ENCODE data around the gene FITM2.
"Not testable (repeated sequence)": the region's sequence is repeated elsewhere in the genome, so short reads cannot be mapped to it uniquely, and the experiment has no call there.

The FITM2 gene

GRCh38 chr20:44331201-44331600 is 20.2 kb upstream of the FITM2 start:
- DNase-seq = no peak

DNA sequence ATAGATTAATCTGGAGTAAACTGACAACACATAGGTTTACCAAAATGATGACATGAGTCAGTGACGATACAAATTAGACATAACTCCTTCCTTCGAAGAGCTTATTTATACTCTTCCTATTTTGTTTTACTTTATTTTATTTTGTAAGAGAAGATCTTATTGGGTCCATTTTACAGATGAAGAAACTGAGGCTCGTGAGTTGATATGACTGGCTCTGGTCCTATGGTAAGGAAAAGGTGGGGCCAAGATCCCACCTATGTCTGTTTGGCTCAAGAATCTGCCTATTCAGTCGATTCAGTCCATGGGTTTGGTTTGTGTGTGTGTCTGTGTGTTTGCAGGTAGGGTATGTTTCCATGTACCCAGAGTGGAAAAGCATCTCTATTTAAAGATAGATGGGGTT is 17.4 kb upstream of the FITM2 start:
- no peak for DNase-seq

DNA sequence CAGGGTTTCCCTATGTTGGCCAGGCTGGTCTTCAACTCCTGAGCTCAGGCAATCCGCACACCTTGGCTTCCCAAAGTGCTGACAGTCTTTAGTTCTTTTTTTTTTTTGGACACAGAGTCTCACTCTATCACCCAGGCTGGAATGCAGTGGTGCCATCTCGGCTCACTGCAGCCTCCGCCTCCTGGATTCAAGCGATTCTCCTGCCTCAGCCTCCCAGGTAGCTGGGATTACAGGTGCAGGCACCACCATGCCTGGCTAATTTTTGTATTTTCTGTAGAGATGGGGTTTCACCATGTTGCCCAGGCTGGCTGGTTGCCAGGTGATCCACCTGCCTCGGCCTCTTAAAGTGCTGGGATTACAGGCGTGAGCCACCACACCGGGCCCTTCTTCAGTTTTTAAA is 16.7 kb upstream of the FITM2 start:
- not testable (repeated sequence) for DNase-seq

GRCh38 chr20:44326391-44327159 is 15.6 kb upstream of the FITM2 start:
- DNase-seq = no peak

DNA sequence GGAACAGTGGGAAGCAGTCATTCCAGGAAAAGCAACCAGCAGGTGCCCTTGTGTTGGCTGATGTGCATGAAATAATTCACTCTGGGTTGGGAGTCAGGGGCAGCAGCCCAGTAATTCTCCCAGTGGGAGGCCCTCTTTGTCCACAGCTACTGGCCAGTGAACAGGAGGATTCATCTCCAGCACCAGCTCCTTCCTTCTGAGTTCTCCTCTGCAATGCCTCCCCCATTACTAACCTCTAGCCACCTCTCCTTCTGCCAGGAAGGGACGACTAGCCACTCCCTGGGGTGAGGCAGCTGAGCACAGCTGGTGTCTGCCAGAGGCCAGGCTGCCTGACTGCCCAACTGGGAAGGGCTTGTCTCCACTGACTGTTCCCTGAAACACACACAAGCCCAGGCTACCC is 13.3 kb upstream of the FITM2 start:
- no peak for DNase-seq

DNA sequence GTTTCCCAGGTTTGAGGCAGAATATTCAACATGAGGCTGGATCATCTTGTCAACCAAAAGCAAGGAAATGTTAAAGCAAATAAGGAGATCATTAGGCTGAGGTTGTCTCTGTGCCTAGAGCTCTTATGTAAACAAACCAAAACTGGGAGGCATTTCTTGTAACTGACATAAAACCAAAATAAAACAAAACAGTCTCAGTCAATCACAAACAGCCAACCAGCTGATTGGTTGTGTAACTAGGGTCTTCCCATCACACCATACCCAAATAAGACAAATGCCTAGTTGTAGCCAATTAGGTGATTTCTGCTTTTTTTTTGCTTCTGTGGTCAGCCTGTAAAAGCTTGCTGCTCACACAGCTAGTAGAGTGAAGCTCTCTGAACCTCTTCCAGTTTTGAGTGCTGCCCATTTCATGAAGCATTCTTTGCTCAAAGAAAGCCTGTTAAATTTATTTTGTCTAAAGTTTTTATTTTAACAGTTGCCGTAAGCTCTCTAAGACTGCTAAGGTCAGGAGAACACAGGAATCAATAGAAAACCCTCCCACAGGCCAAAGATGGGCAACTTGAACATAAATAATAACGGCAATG is 8.9 kb upstream of the FITM2 start:
- no peak for DNase-seq

DNA sequence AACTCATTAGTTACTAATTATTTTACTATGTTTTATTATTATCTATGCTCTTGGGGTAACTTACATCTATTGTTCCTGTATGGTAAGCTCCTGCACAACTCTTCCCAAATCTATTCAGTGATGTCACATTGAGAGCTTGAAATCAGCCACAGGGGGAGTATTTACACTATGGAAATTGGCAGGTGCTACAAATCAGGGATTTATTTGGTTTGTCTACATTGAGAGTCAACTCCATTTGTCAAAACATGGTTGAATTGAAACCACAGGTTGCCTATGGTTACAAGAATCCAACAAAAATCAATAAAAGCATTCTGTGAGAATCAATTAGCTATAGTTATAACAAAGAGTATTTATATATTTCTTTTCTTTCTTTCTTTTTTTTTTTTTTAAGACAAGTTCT is 3.9 kb upstream of the FITM2 start:
- DNase-seq = no peak

- no peak for DNase-seq
Measured at GRCh38 chr20:44309763-44310663, 989 bp downstream of the FITM2 start.

GRCh38 chr20:44306927-44307326 is 4.1 kb downstream of the FITM2 start:
- DNase-seq = no peak

- no peak for DNase-seq
Measured at GRCh38 chr20:44304383-44304782, 6.6 kb downstream of the FITM2 start.

GRCh38 chr20:44302736-44303135 is 8.3 kb downstream of the FITM2 start:
- DNase-seq = no peak

GRCh38 chr20:44302026-44302669 is 8.9 kb downstream of the FITM2 start:
- no peak for DNase-seq

- DNase-seq = no peak
Measured at GRCh38 chr20:44301285-44301684, 9.7 kb downstream of the FITM2 start.

DNA sequence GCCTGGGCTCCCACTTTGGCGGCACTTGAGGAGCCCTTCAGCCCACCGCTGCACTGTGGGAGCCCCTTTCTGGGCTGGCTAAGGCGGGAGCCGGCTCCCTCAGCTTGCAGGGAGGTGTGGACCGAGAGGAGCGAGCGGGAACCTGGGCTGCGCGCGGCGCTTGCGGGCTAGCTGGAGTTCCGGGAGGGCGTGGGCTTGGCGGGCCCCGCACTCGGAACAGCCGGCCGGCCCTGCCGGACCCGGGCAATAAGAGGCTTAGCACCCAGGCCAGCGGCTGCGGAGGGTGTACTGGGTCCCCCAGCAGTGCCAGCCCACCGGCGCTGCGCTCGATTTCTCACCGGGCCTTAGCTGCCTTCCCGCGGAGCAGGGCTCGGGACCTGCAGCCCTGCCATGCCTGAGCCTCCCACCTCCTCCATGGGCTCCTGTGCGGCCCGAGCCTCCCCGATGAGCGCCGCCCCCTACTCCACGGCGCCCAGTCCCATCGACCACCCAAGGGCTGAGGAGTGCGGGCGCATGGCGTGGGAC is 11.9 kb downstream of the FITM2 start:
- not testable (repeated sequence) for DNase-seq

DNA sequence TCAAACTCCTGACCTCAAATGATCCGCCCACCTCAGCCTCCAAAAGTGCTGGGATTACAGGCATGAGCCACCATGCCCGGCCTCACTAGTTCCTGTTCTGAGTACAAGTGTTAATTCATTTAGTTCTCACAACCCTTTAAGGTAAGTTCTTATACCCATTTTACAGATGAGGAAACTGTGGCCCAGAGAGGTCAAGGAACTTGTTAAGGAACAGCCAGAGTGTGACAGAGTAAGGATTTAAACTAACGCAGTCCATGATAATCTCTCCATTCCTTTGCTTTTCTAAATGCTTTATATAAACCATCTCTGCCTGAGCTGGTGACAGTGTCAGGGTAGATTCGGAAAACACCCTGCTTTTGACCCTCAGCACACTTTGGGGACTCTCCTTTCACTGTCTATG is 13.3 kb downstream of the FITM2 start:
- no peak for DNase-seq

- DNase-seq = no peak
Measured at GRCh38 chr20:44296011-44296410, 15.0 kb downstream of the FITM2 start.

DNA sequence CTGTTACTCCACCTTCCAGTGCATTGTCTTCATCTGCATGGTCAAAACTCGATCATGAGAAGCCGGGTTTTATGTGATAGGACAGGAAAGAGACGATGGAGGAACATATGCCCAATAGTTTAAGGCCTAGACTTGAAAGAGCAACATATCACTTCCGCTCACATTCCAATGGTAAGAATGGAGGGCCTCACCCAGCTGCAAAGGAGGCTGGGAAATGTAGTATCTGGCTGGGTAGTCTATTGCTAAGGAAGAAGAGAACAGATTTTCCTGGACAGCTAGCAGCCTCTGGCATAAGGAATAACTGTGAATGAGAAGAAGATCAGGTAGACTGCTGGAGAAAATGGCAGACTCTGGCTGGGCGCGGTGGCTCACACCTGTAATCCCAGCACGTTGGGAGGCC is 19.2 kb downstream of the FITM2 start:
- DNase-seq = no peak

- no peak for DNase-seq
Measured at GRCh38 chr20:44288252-44288651, 22.8 kb downstream of the FITM2 start.

DNA sequence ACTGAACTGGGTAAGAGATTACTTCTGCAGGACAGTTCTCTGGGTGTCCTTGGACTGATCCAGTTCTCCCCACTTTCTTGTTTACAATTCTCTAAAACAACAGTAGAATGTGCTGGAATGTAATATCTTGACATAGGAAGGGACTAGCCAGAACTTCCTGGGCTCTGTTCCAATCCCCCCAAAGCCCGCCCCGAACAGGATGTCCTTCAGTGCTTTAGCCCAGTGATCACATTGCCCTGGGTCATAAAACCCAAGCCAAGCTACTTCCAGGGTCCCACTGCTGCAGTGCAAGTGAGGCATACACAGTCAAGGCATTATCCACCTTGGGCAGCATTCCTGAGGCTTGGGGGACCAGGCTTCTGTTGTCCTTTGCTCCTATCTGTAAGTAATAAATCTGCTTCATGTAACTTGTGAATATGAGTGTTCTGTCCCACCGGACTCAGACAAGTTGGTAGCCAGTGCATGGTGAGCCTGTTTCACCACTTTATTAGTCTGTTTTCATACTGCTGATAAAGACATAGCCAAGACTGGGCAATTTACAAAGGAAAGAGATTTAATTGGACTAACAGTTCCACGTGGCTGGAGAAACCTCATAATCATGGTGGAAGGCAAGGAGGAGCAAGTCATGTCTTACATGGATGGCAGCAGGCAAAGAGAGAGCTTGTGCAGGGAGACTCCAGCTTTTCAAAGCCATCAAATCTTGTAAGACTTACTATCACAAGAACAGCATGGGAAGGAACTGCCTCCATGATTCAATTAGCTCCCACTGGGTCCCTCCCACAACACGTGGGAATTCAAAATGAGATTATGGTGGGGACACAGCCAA is 23.5 kb downstream of the FITM2 start:
- DNase-seq = no peak

DNA sequence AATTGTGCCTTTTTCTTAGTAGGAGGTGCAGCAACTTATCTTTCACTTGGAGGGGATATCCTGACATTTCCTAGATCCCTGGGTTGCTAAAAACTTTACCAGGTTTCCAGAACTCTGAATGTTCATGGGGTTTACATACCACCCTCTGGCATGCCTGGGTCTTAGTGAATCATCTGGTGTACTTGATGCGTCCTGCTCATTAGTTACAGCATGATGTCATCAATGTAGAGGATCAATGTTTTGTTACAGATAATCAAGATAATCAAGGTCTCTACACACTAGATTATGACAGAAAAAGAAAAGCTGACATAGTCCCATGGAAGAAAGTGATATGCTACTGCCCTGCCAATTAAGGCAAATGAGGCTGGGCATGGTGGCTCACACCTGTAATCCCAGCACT is 27.0 kb downstream of the FITM2 start:
- DNase-seq = no peak

DNA sequence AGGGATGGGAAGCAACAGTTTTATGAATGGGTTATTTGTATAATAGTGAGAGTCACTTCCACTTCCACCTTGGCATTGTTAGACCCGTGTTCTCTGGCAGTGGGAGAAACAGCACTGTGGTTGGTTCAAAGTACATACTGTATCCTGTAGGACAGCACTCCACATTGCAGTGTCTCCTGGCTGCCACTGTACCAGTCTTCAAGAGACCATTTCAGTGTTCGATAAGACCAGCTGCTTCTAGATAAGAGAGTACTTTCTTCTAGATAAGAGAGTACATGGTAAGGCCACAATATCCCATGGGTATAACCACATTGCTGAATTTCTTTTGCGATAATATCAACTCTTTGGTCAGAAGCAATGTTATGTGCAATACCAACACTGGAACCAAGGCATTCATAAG is 28.8 kb downstream of the FITM2 start:
- no peak for DNase-seq

DNA sequence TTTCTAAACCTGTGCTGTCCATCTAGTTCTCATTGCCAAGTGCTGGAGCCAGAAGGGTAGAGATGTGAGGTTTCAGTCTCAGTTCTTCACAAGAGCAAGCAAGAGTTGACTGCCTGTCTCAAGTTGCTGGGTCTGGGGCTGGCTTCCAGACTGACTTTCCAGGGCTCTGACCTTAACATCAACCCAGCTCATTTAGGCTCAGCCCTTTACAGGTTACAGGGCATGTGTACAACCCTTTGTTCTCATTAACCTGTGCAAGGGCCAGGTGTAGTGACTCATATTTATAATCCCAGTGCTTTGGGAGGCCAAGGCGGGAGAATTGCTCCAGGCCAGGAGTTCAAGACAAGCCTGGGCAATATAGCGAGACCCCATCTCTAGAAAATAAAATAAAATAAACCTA is 30.6 kb downstream of the FITM2 start:
- no peak for DNase-seq

Data from stimulated activated CD4-positive, alpha-beta T cell treated with anti-CD3 and anti-CD28 coated beads, Interleukin-1b, Interleukin-23, amount 100 ng/mL, for 48 hours (primary cell).